ENCODE data around the gene NPAS3.

DNA sequence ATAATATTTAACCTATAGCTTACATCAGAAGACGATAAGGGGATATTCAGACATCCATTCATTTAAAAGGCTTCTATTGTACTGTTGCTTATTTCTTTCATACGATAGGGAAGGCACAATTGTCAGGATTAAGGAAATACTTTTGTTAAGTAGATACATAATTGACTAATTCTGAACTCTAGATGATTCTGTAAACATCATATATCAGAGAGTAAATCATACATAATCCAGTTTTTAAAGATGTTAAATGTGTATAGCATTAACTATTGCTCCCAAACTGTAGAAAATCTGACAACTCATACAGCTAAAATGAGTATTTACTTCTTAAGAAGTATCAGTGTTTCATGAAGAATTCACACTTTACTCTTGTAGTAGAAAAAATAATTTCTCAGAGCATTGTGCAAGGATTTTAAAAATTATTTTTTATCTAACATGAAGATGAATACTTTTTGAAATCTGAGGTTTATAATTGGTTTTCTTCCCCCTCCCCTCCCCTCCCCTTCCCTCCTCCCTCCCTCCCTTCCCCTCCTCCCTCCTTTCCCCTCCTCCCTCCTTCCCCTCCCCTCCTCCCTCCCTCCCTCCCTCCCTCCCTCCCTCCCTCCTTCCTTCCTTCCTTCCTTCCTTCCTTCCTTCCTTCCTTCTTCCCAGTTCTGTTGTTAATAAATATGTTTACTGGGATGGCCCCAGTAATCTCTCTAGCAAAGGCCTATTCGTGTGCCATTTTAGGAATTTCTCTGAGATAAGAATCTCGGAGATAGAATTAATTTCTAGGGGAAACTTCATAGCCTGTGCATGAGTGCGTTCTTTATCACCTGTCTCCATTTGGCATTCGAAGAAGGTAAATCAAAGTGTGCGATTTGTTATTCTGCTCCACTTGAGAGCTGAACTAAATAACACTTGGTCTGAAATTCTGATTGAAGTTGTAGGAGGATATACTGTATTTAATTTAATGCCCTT, 2.3 kb downstream of the NPAS3 start:
- TF ChIP-seq ZNF121 (tag by site-specific recombination; IDR thresholded peaks at IDR 0.05) (no peak), TRIM28 (IDR thresholded peaks at IDR 0.05; ENCODE audit: borderline replicate concordance, low read length) (no peak), KLF7 (tag by site-specific recombination; IDR thresholded peaks at IDR 0.05; ENCODE audit: borderline replicate concordance) (no peak), KLF16 (tag by site-specific recombination; IDR thresholded peaks at IDR 0.05) (no peak), ZNF19 (tag by site-specific recombination; IDR thresholded peaks at IDR 0.05; ENCODE audit: low read depth) (no peak)
- TF ChIP-seq, protein P1, sequence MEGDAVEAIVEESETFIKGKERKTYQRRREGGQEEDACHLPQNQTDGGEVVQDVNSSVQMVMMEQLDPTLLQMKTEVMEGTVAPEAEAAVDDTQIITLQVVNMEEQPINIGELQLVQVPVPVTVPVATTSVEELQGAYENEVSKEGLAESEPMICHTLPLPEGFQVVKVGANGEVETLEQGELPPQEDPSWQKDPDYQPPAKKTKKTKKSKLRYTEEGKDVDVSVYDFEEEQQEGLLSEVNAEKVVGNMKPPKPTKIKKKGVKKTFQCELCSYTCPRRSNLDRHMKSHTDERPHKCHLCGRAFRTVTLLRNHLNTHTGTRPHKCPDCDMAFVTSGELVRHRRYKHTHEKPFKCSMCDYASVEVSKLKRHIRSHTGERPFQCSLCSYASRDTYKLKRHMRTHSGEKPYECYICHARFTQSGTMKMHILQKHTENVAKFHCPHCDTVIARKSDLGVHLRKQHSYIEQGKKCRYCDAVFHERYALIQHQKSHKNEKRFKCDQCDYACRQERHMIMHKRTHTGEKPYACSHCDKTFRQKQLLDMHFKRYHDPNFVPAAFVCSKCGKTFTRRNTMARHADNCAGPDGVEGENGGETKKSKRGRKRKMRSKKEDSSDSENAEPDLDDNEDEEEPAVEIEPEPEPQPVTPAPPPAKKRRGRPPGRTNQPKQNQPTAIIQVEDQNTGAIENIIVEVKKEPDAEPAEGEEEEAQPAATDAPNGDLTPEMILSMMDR (tag by site-specific recombination; IDR thresholded peaks at IDR 0.05), result no peak
